PFSK-1 (cell line): ENCODE measurements around the gene MAP1S.

Experiments
- FOXP2 ChIP-seq: optimal IDR thresholded peaks from 2 replicates; pipeline ENCODE3; 2011; ENCODE audit warnings: borderline replicate concordance, control low read depth, inconsistent platforms; ENCODE audit not compliant: insufficient read depth; ENCODE audit errors: extremely low read length, extremely low read depth
- SIN3A ChIP-seq: IDR thresholded peaks from 2 replicates; pipeline ENCODE4 v1.6.1; 2012; ENCODE audit warnings: mild to moderate bottlenecking, low read length, moderate library complexity, borderline replicate concordance; ENCODE audit not compliant: insufficient read depth
- TAF1 ChIP-seq: IDR thresholded peaks from 2 replicates; pipeline ENCODE4 v1.6.1; 2012; ENCODE audit warnings: low read length, control low read depth, borderline replicate concordance; ENCODE audit not compliant: insufficient read depth
- TF ChIP-seq, protein P1 (sequence below), 2 experiments: IDR thresholded peaks; 2 replicates each; pipeline versions ENCODE4 v1.6.1 to v1.8.0; 2011 to 2012; ENCODE audit warnings: low read depth in 2 of 2, low read length in 2 of 2, control low read depth in 1 of 2, inconsistent platforms in 1 of 2, mild to moderate bottlenecking in 1 of 2, moderate library complexity in 1 of 2; ENCODE audit not compliant: insufficient read depth in 1 of 2

DNA sequence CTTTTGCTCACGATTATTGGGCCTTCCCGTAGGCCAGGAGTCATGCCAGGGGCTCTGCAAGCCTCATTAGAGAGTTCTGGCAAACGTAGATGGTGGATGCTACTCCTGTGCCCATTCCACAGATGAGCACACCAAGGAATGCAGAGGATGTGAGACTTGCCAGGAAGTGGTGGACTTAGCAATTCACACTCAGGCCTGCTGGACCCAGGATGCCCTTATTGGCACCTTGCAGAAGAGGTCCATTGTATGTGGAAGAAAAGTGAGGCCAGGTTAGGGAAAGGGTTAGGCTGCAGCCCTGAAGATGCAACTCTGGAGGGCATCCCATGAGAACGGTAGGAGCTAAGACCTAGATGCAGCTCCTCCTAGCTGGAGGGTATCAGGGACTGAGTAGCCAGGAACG, 37.0 kb upstream of the MAP1S start:
- TF ChIP-seq, protein P1, sequence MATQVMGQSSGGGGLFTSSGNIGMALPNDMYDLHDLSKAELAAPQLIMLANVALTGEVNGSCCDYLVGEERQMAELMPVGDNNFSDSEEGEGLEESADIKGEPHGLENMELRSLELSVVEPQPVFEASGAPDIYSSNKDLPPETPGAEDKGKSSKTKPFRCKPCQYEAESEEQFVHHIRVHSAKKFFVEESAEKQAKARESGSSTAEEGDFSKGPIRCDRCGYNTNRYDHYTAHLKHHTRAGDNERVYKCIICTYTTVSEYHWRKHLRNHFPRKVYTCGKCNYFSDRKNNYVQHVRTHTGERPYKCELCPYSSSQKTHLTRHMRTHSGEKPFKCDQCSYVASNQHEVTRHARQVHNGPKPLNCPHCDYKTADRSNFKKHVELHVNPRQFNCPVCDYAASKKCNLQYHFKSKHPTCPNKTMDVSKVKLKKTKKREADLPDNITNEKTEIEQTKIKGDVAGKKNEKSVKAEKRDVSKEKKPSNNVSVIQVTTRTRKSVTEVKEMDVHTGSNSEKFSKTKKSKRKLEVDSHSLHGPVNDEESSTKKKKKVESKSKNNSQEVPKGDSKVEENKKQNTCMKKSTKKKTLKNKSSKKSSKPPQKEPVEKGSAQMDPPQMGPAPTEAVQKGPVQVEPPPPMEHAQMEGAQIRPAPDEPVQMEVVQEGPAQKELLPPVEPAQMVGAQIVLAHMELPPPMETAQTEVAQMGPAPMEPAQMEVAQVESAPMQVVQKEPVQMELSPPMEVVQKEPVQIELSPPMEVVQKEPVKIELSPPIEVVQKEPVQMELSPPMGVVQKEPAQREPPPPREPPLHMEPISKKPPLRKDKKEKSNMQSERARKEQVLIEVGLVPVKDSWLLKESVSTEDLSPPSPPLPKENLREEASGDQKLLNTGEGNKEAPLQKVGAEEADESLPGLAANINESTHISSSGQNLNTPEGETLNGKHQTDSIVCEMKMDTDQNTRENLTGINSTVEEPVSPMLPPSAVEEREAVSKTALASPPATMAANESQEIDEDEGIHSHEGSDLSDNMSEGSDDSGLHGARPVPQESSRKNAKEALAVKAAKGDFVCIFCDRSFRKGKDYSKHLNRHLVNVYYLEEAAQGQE (IDR thresholded peaks at IDR 0.05; ENCODE audit: insufficient read depth in 1 of 2, low read depth in 2 of 2, low read length in 2 of 2): no peak
- TF ChIP-seq SIN3A (no peak), FOXP2 (no peak), TAF1 (no peak)
